Esophagus squamous epithelium (tissue), 5 donors: ENCODE measurements around the gene SERPINF2. TPM values are rescaled to one million over a fixed set of nuclear protein-coding genes. Genes with fewer than 3 reads are reported as not detected.

ENCODE experiments used
- DNase-seq: peaks from one replicate; lab custom pipeline; 2025; lab: John Stamatoyannopoulos, UW
- H3K27ac ChIP-seq, 4 donors: fragments of 200-600 bp; sonication (generic); one replicate each; pipeline ENCODE4 v1.5.1; 2016 to 2019; ENCODE audit warnings: mild to moderate bottlenecking in 1 of 4
- H3K27me3 ChIP-seq, 4 donors: fragments of 200-600 bp; sonication (generic); 1 replicate in 3 of 4; 2 replicates in 1 of 4; pipeline versions ENCODE4 v1.5.1 to v1.6.0; 2017 to 2021; ENCODE audit warnings: antibody characterized with exemption in 1 of 4
- H3K36me3 ChIP-seq, 3 donors: fragments of 200-600 bp; sonication (generic); one replicate each; pipeline ENCODE4 v1.5.1; 2016 to 2019
- H3K4me1 ChIP-seq, 3 donors: fragments of 200-600 bp; sonication (generic); one replicate each; pipeline ENCODE4 v1.5.1; 2017 to 2019
- H3K4me3 ChIP-seq, 4 donors: fragments of 200-600 bp; sonication (generic); 1 replicate in 3 of 4; 2 replicates in 1 of 4; pipeline ENCODE4 v1.5.1; 2016 to 2019; ENCODE audit warnings: mild to moderate bottlenecking in 2 of 4, moderate library complexity in 1 of 4
- H3K9me3 ChIP-seq, 3 donors: fragments of 200-600 bp; sonication (generic); one replicate each; pipeline ENCODE4 v1.5.1; 2016 to 2019
- POLR2A ChIP-seq, 4 donors: fragments of 450-650 bp; IDR thresholded peaks; one replicate each; pipeline ENCODE4 v1.6.1; 2017; ENCODE audit warnings: antibody characterized with exemption in 4 of 4, mild to moderate bottlenecking in 4 of 4, moderate library complexity in 3 of 4
- WGBS, 2 donors: methylation state at CpG; one replicate each; pipeline ENCODE4 v1.1.5; 2018; 5-methylcytosine and 5-hydroxymethylcytosine counted together
- intact Hi-C: fragments of 100-400 bp; cut with DNase I; formaldehyde crosslinking; loops from one replicate; pipeline ENCODE4 v1.15.0; 2022
- total RNA-seq, 4 donors: library from RNA; depleted of rRNA; stranded (reverse); fragments of >200 nt; gene quantifications; one replicate each; pipeline ENCODE4 v1.1.0, GENCODE V29; 2016
- TF ChIP-seq, protein P1 (sequence below), 6 experiments: fragments of 450-650 bp in 4 of 6; fragments of 200-600 bp in 2 of 6; sonication (generic) in 2 of 6; IDR thresholded peaks; one replicate each; pipeline ENCODE4 v1.5.1; 2016 to 2019; ENCODE audit warnings: antibody characterized with exemption in 6 of 6, mild to moderate bottlenecking in 4 of 6, moderate library complexity in 4 of 6
- donor health status: DM: yes; HTN: yes; CAD: no.

The SERPINF2 gene
- total RNA-seq, 4 donors from 2014 or later = 0.22 to 7.1 (median 1.6) TPM

DNA sequence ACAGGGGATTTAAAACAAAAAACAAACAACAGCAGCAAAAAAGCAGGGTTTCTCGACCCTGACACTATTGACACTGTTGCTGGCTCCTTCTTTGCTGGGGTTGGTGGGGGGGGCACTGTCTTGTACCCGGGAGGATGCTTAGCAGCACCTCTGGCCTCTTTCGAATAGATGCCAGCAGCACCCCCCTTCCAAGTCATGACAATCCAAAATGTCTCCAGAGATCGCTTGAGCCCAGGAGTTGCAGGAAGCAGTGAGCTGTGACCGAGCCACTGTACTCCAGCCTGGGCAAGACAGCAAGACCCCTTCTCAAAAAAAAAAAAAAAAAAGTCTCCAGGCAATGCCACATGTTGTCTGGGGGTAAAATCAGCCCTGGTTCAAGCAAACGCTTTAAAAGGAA, 39.5 kb downstream of the SERPINF2 start:
- 68 to 72% methylated on average over 6 of the region's 6 CpGs for WGBS, 2 donors
- intact Hi-C loops = loop anchor here (5.0 kb wide), 1 partner anchor 60 kb away; the partner anchor contains the start of gene WDR81

DNA sequence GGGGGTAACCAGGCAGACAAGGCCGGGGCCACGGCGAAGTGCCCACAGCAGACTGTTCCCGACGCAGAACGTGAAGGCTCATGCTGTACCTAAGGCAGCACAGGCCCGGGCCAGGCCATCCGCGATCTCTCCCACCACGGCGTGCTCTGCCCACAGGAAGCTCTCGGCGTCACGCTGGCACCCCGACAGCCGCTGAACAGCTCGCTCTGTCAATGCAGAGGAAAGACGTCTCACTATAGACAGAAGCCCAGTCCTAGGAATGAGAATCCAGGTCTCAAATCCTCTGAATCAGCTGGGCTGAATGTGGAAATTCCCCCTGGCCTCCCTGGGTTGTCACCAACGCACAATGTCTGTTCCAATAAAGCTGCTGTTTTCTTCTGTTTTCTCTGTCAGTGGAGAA, 40.6 kb downstream of the SERPINF2 start:
- H3K4me1 ChIP-seq = peaks cover 21 to 81% (median 42%) of the 10 kb centered on the region in 3 donors
- no peaks in the 10 kb centered on the region for H3K9me3 ChIP-seq
- DNase-seq = no peak

More for the DNA sequence above, 39.5 kb downstream of the SERPINF2 start:
- no peaks in the 10 kb centered on the region for H3K9me3 ChIP-seq
- peak overlapping the region; percentile 73 to 93 (median 84) for H3K27ac ChIP-seq
- no peak for DNase-seq
- peaks cover 15 to 77% (median 36%) of the 10 kb centered on the region in 3 donors for H3K4me1 ChIP-seq
- TF ChIP-seq POLR2A (IDR thresholded peaks at IDR 0.05) = no peak
- TF ChIP-seq, protein P1, sequence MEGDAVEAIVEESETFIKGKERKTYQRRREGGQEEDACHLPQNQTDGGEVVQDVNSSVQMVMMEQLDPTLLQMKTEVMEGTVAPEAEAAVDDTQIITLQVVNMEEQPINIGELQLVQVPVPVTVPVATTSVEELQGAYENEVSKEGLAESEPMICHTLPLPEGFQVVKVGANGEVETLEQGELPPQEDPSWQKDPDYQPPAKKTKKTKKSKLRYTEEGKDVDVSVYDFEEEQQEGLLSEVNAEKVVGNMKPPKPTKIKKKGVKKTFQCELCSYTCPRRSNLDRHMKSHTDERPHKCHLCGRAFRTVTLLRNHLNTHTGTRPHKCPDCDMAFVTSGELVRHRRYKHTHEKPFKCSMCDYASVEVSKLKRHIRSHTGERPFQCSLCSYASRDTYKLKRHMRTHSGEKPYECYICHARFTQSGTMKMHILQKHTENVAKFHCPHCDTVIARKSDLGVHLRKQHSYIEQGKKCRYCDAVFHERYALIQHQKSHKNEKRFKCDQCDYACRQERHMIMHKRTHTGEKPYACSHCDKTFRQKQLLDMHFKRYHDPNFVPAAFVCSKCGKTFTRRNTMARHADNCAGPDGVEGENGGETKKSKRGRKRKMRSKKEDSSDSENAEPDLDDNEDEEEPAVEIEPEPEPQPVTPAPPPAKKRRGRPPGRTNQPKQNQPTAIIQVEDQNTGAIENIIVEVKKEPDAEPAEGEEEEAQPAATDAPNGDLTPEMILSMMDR (IDR thresholded peaks at IDR 0.05) = no peak
- H3K36me3 ChIP-seq = peaks cover 0 to 48% (median 9%) of the 10 kb centered on the region in 3 donors
- no peak overlapping the region for H3K4me3 ChIP-seq
- H3K27me3 ChIP-seq = no peaks in the 10 kb centered on the region

DNA sequence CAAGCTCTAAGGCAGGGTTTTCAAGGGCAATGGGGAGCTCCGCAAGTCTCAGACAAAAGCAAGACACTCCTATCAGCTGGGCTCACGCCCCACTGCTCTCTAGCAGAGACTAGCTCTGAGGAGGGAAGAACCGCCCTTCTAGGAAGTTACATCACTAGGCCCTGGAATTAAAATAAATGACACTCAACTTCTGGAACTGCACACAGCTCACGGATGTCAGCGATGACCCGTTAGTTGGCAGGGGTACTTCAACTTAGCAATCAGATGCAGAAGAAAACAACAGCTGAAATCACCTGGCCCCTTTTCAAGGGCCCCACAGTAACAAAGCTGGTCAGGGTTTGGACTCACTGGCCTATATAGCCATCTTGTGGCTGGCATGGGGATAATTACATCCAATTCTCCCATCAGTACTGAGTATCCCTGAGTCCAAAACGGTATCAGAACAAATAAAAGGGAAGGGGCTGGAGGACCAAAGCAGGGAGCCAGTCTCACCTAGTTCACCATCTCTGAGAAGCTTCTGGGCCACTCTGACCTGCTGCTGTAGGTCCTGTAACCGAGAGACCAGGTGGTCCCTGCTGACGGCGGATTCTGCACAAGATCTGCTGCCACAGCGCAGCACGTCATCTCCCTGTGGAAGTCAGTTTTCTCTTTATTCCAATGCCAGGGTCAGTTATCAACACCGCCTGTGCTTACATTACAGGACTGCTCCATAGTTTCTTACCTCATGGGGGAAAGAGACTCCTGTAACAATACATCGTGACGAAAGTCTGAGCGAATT, 41.4 kb downstream of the SERPINF2 start:
- DNase-seq = no peak
- intact Hi-C loops = loop anchor here (5.0 kb wide), 1 partner anchor 62 kb away; the partner anchor contains the start of gene WDR81
- WGBS, 2 donors = 34 to 59% methylated on average over 13 to 14 of the region's 16 CpGs
- no peaks in the 10 kb centered on the region for H3K9me3 ChIP-seq
- TF ChIP-seq, protein P1 (IDR thresholded peaks at IDR 0.05) = peak; percentile 50 to 84 (median 76)
- TF ChIP-seq POLR2A (IDR thresholded peaks at IDR 0.05) = peak in 2 of 4 donors; percentile 55 to 62
- no peaks in the 10 kb centered on the region for H3K27me3 ChIP-seq
- H3K4me1 ChIP-seq = peaks cover 21 to 81% (median 42%) of the 10 kb centered on the region in 3 donors
- H3K4me3 ChIP-seq = peak overlapping the region in 1 of 4 donors; percentile 3
- H3K27ac ChIP-seq = peak overlapping the region; percentile 73 to 98 (median 92)
- peaks cover 0 to 33% (median 9%) of the 10 kb centered on the region in 3 donors for H3K36me3 ChIP-seq

More for the DNA sequence above, 40.6 kb downstream of the SERPINF2 start:
- Histone ChIP-seq H3K27ac (peak overlapping the region; percentile 73 to 98 (median 92)), H3K27me3 (no peaks in the 10 kb centered on the region), H3K36me3 (peaks cover 0 to 39% (median 9%) of the 10 kb centered on the region in 3 donors), H3K4me3 (peak overlapping the region in 1 of 4 donors; percentile 3)
- no peak for TF ChIP-seq POLR2A (IDR thresholded peaks at IDR 0.05)
- TF ChIP-seq, protein P1 (IDR thresholded peaks at IDR 0.05) = no peak
- intact Hi-C loops = loop anchor here (5.0 kb wide), 1 partner anchor 61 kb away; the partner anchor contains the start of gene WDR81
- 53 to 79% methylated on average over 10 to 19 of the region's 19 CpGs for WGBS, 2 donors

GRCh38 chr17:1785930-1786329, 43.3 kb downstream of the SERPINF2 start:
- intact Hi-C loops = no loop called here
- 71 to 88% methylated on average over 4 of the region's 4 CpGs for WGBS, 2 donors
- H3K27ac ChIP-seq = peak overlapping the region in 3 of 4 donors; percentile 68 to 90 (median 74)

More at GRCh38 chr17:1785930-1786329, 43.3 kb downstream of the SERPINF2 start:
- DNase-seq = no peak
- Histone ChIP-seq H3K36me3 (peaks cover 0 to 27% (median 8%) of the 10 kb centered on the region in 3 donors), H3K27me3 (no peaks in the 10 kb centered on the region), H3K4me1 (peaks cover 21 to 68% (median 35%) of the 10 kb centered on the region in 3 donors), H3K4me3 (no peak overlapping the region), H3K9me3 (no peaks in the 10 kb centered on the region)
- no peak for TF ChIP-seq POLR2A (IDR thresholded peaks at IDR 0.05)
- TF ChIP-seq, protein P1 (IDR thresholded peaks at IDR 0.05) = no peak
